ENCODE results near the gene CBARP. TPM values are rescaled to one million over a fixed set of nuclear protein-coding genes. Genes with fewer than 3 reads are reported as not detected.

CBARP gene
- total RNA-seq, 2 experiments from 2014 or later: 0.33 to 0.46 TPM

GRCh38 chr19:1244693-1245451, 7.1 kb upstream of the CBARP start:
- Mint-ChIP-seq H3K36me3 (peaks cover 2% of the 10 kb centered on the region), H3K9me3 (no peaks in the 10 kb centered on the region), H3K27me3 (no peaks in the 10 kb centered on the region), H3K4me1 (peaks cover 16% of the 10 kb centered on the region), H3K27ac (peak overlapping the region; percentile 78), H3K4me3 (peak overlapping the region; percentile 75)
- DNase-seq: no peak

- peak; percentile 89 for DNase-seq
- peak overlapping the region; percentile 75 for H3K4me3 Mint-ChIP-seq
- H3K27me3 Mint-ChIP-seq: no peaks in the 10 kb centered on the region
- peaks cover 20% of the 10 kb centered on the region for H3K4me1 Mint-ChIP-seq
- peak overlapping the region; percentile 78 for H3K27ac Mint-ChIP-seq
- peaks cover 2% of the 10 kb centered on the region for H3K36me3 Mint-ChIP-seq
- no peaks in the 10 kb centered on the region for H3K9me3 Mint-ChIP-seq
These were observed 6.2 kb upstream of the CBARP start for GRCh38 chr19:1243768-1244692.

- no peaks in the 10 kb centered on the region for H3K9me3 Mint-ChIP-seq
- H3K4me1 Mint-ChIP-seq: peaks cover 28% of the 10 kb centered on the region
- DNase-seq: peak; percentile 95
- peaks cover 2% of the 10 kb centered on the region for H3K36me3 Mint-ChIP-seq
- peaks cover 6% of the 10 kb centered on the region for H3K27me3 Mint-ChIP-seq
- peak within 1 kb of the TSS; percentile 90 for H3K4me3 Mint-ChIP-seq
- H3K27ac Mint-ChIP-seq: peak within 1 kb of the TSS; percentile 90
These were observed 3.8 kb upstream of the CBARP start, which contains the start of gene ATP5F1D for GRCh38 chr19:1241417-1242095. ATP5F1D (plus strand) TSS chr19:1241751; CDS start chr19:1241851, 100 bp downstream.

- Mint-ChIP-seq H3K4me1 (peaks cover 28% of the 10 kb centered on the region), H3K4me3 (peak overlapping the region; percentile 81), H3K36me3 (peaks cover 2% of the 10 kb centered on the region), H3K9me3 (no peaks in the 10 kb centered on the region), H3K27me3 (peaks cover 6% of the 10 kb centered on the region), H3K27ac (peak overlapping the region; percentile 84)
- DNase-seq: no peak
These were observed 3.1 kb upstream of the CBARP start for GRCh38 chr19:1240925-1241324.

- Mint-ChIP-seq H3K27ac (no peak overlapping the region), H3K4me1 (peaks cover 28% of the 10 kb centered on the region), H3K9me3 (no peaks in the 10 kb centered on the region), H3K4me3 (no peak overlapping the region), H3K27me3 (peaks cover 6% of the 10 kb centered on the region), H3K36me3 (peaks cover 2% of the 10 kb centered on the region)
- peak; percentile 98 for DNase-seq
These were observed 2.3 kb upstream of the CBARP start for GRCh38 chr19:1239796-1240737.

DNA sequence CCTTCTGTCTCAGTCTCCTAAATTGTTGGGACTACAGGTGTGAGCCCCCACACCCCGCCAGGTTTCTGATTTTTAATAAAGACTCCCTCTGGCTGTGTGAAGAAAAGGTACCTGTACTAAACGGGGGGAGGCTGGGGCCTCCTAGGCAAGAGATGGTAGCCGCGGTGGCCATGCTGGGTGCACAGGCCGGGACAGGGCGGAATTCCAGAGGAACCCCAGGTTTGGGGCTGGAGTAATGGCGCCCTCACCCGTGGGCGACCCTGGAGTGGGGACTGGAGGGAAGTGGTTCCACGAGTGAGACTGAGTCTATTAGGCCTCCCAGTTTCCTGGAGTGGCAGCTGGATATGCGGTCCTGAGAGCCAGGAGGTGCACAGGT, 1.6 kb upstream of the CBARP start:
- DNase-seq: no peak
- Mint-ChIP-seq H3K4me1 (peaks cover 26% of the 10 kb centered on the region), H3K27me3 (peaks cover 6% of the 10 kb centered on the region), H3K27ac (peak overlapping the region; percentile 51), H3K36me3 (no peaks in the 10 kb centered on the region), H3K4me3 (peak overlapping the region; percentile 25), H3K9me3 (no peaks in the 10 kb centered on the region)

DNA sequence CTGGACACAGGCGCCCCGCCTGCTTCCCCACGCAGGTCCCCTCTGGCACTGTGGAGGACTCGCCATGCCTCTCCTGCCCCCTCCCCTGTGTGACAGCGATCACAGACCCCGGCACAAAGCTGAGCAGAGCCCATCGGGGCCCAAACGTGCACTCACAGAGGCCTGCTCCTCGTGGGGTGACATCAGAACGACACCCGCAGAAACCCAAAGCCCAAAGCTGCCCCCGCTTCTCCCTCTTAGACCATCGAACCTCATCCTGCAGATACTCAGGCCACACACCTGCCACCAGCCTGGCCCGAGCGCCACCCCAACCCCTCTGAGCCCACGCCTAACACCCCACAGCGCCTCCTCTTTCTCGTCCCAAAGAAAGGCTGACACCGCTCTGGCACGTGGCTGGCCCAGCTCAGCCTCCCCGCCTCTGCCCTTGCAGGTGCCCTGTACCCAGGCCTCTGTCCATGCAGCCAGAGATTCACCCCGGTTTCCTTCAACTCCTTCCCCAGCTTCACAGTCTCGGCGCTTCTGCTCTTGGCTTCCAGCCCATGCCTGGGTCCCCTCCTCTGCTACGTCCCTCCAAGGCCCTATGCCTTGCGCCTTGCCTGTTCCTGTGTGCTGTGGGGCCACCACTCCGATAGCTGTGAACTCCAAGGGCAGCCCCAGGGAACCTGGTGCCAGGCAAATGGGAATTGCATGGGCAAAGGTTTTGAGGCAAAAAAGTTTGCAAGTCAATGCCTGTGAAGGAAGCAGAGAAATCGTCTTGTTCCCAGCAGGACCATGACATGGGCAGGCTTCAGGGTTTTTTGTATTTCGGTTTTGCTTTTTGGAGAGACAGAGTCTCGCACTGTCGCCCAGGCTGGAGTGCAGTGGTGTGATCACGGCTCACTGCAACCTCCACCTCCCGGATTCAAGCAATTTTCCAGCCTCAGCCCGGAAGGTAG, 831 bp upstream of the CBARP start:
- H3K4me1 Mint-ChIP-seq: peaks cover 26% of the 10 kb centered on the region
- DNase-seq: no peak
- H3K36me3 Mint-ChIP-seq: no peaks in the 10 kb centered on the region
- H3K9me3 Mint-ChIP-seq: no peaks in the 10 kb centered on the region
- H3K27me3 Mint-ChIP-seq: peaks cover 6% of the 10 kb centered on the region
- H3K27ac Mint-ChIP-seq: no peak overlapping the region
- H3K4me3 Mint-ChIP-seq: peak overlapping the region; percentile 75

GRCh38 chr19:1237027-1237659, 662 bp downstream of the CBARP start:
- Mint-ChIP-seq H3K4me3 (peak overlapping the region; percentile 37), H3K9me3 (no peaks in the 10 kb centered on the region), H3K4me1 (peaks cover 19% of the 10 kb centered on the region), H3K36me3 (no peaks in the 10 kb centered on the region), H3K27me3 (peaks cover 6% of the 10 kb centered on the region), H3K27ac (no peak overlapping the region)
- DNase-seq: no peak

DNA sequence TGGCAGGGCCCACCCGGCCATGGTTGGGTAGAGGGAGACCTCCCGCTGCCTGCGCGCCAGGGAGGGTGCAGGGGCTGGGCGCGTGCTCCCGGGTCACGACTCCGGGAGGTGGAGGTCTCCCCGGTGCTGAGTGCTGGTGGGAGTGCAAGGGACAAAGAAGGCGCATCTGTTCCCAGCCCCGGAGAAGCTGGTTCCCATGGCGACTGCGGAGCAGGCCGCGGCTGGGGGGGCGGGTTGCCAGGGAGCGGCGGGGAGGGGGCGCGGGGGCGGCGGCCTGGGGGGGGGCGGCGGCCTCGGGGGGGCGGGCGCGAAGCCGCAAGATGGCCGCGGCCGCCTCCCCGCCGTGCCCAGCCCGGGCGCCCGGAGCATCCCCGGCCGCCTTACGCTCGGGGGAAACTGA, 1.2 kb downstream of the CBARP start:
- Mint-ChIP-seq H3K9me3 (no peaks in the 10 kb centered on the region), H3K36me3 (no peaks in the 10 kb centered on the region), H3K4me3 (peak overlapping the region; percentile 25), H3K27me3 (peaks cover 6% of the 10 kb centered on the region), H3K27ac (no peak overlapping the region), H3K4me1 (peaks cover 19% of the 10 kb centered on the region)
- DNase-seq: no peak

- Mint-ChIP-seq H3K27ac (no peak overlapping the region), H3K4me3 (peak overlapping the region; percentile 25), H3K27me3 (peaks cover 6% of the 10 kb centered on the region), H3K36me3 (no peaks in the 10 kb centered on the region), H3K9me3 (no peaks in the 10 kb centered on the region), H3K4me1 (peaks cover 13% of the 10 kb centered on the region)
- DNase-seq: no peak
These were observed 1.9 kb downstream of the CBARP start for GRCh38 chr19:1235625-1236538.

- Mint-ChIP-seq H3K4me3 (no peak overlapping the region), H3K4me1 (peaks cover 11% of the 10 kb centered on the region), H3K27me3 (peaks cover 6% of the 10 kb centered on the region), H3K27ac (no peak overlapping the region), H3K36me3 (no peaks in the 10 kb centered on the region), H3K9me3 (no peaks in the 10 kb centered on the region)
- DNase-seq: no peak
These were observed 2.8 kb downstream of the CBARP start for GRCh38 chr19:1234955-1235380.
